GM12878 (cell line): ENCODE results near the gene FSTL1. TPM values are rescaled to one million over a fixed set of nuclear protein-coding genes. Genes with fewer than 3 reads are reported as not detected.

ENCODE experiments used
- ATAC-seq: fragments of 200-7000 bp; cut with Tn5 transposase; 3 replicates; pipeline ENCODE4 v1.9.1; 2020; ENCODE audit warnings: mild to moderate bottlenecking, moderate library complexity
- BruUV-seq: library from RNA; stranded (reverse); fragments of 400-500 nt; replicated peaks from 2 replicates; lab custom pipeline; 2021; lab: Mats Ljungman, UMichigan
- CTCF ChIA-PET: fragments of 300-600 bp; sonication (Branson Sonifier 250); formaldehyde crosslinking; extraction: SDS; loops from one replicate; lab custom pipeline; 2021; ENCODE audit warnings: inconsistent platforms; lab: Yijun Ruan, JAX
- POLR2A ChIA-PET: fragments of 350-600 bp; formaldehyde crosslinking; extraction: SDS; loops from one replicate; lab custom pipeline; 2021; ENCODE audit warnings: inconsistent platforms; lab: Charles Lee
- RAD21 ChIA-PET: fragments of 300-600 bp; sonication (Branson Sonifier 250); formaldehyde crosslinking; loops from one replicate; lab custom pipeline; 2023; ENCODE audit warnings: antibody characterized with exemption; ENCODE audit not compliant: unreplicated experiment; lab: Charles Lee
- SMC1A ChIA-PET: fragments of 300-600 bp; sonication (Branson Sonifier 250); formaldehyde crosslinking; loops from one replicate; lab custom pipeline; 2023; ENCODE audit not compliant: unreplicated experiment, uncharacterized antibody; lab: Charles Lee
- DNase-seq: peaks from one replicate; pipeline ENCODE4 v3.0.0-alpha.2; 2011; ENCODE audit warnings: low read depth, low spot score
- FAIRE-seq: peaks from 3 replicates; lab custom pipeline; 2011; peaks lifted over from hg19 to GRCh38; lab: Jason Lieb, UNC
- H2AFZ ChIP-seq: 2 replicates; pipeline ENCODE4 v1.6.0; 2011; ENCODE audit warnings: low read depth, low read length, control low read depth; ENCODE audit not compliant: control insufficient read depth
- H3K27ac ChIP-seq: 2 replicates; pipeline ENCODE4 v1.5.1; 2011; ENCODE audit warnings: control low read depth; ENCODE audit not compliant: control insufficient read depth, insufficient read depth
- H3K27me3 ChIP-seq, 2 experiments: replicated peaks in 1 of 2; 2 replicates each; pipeline versions ENCODE4 v1.6.0 to v1.6.1; 2011; ENCODE audit warnings: low read length in 1 of 2; ENCODE audit not compliant: control insufficient read depth in 2 of 2, insufficient read depth in 2 of 2
- H3K36me3 ChIP-seq, 2 experiments: 2 replicates each; pipeline ENCODE4 v1.5.1; 2011; ENCODE audit warnings: low read length in 1 of 2; ENCODE audit not compliant: control insufficient read depth in 2 of 2, insufficient read depth in 2 of 2
- H3K4me1 ChIP-seq: 2 replicates; pipeline ENCODE4 v1.6.1; 2011; ENCODE audit warnings: mild to moderate bottlenecking, low read length, moderate library complexity, mixed read lengths; ENCODE audit not compliant: control insufficient read depth, insufficient read depth
- H3K4me2 ChIP-seq: 2 replicates; pipeline ENCODE4 v1.6.0; 2011; ENCODE audit warnings: control low read depth; ENCODE audit not compliant: control insufficient read depth, insufficient read depth
- H3K4me3 ChIP-seq: fragments of 200-600 bp; sonication (generic); 2 replicates; pipeline ENCODE4 v1.5.1; 2016
- H3K79me2 ChIP-seq: 2 replicates; pipeline ENCODE4 v1.6.0; 2011; ENCODE audit warnings: low read length; ENCODE audit not compliant: control insufficient read depth, insufficient read depth
- H3K9ac ChIP-seq: 2 replicates; pipeline ENCODE4 v1.8.0; 2011; ENCODE audit warnings: low read length, control low read depth, mixed read lengths; ENCODE audit not compliant: control insufficient read depth, insufficient read depth
- H3K9me3 ChIP-seq: replicated peaks from 3 replicates; pipeline ENCODE4 v1.5.1; 2011; ENCODE audit warnings: mild to moderate bottlenecking, low read length; ENCODE audit not compliant: control insufficient read depth, insufficient read depth
- H4K20me1 ChIP-seq: 2 replicates; pipeline ENCODE4 v1.6.0; 2011; ENCODE audit not compliant: control insufficient read depth, insufficient read depth
- CHD4 ChIP-seq: fragments of 200-600 bp; sonication (generic); IDR thresholded peaks from 2 replicates; pipeline ENCODE4 v1.6.1; 2016; ENCODE audit warnings: mild to moderate bottlenecking
- EGR1 ChIP-seq, 2 experiments: IDR thresholded peaks; 1 replicate in 1 of 2; 2 replicates in 1 of 2; pipeline ENCODE4 v1.6.1; 2011 to 2012; ENCODE audit warnings: low read depth in 2 of 2, low read length in 2 of 2, borderline replicate concordance in 1 of 2, mild to moderate bottlenecking in 1 of 2, moderate library complexity in 1 of 2
- HSF1 ChIP-seq: fragments of 150-350 bp; IDR thresholded peaks from 2 replicates; pipeline ENCODE4 v1.6.1; 2014; ENCODE audit warnings: mild to moderate bottlenecking, low read depth, low read length
- NRF1 ChIP-seq: conservative IDR thresholded peaks from 2 replicates; pipeline ENCODE4 v1.6.1; 2011; ENCODE audit warnings: mild to moderate bottlenecking, low read depth, low read length, improper control_type of control experiment
- POLR2AphosphoS2 ChIP-seq: IDR thresholded peaks from 2 replicates; pipeline ENCODE4 v1.6.1; 2011; ENCODE audit warnings: low read depth, mild to moderate bottlenecking, low read length, improper control_type of control experiment, moderate library complexity
- POU2F2 ChIP-seq: IDR thresholded peaks from 3 replicates; pipeline ENCODE4 v1.6.1; 2011; ENCODE audit warnings: low read depth, mild to moderate bottlenecking, low read length, borderline replicate concordance
- TCF3 ChIP-seq: IDR thresholded peaks from 2 replicates; pipeline ENCODE4 v1.6.1; 2012; ENCODE audit warnings: low read depth, mild to moderate bottlenecking, low read length, borderline replicate concordance; ENCODE audit not compliant: insufficient read depth
- USF1 ChIP-seq: IDR thresholded peaks from 2 replicates; pipeline ENCODE4 v1.6.1; 2011; ENCODE audit warnings: borderline replicate concordance, low read depth, mild to moderate bottlenecking, moderate library complexity, mixed read lengths, low read length; ENCODE audit not compliant: insufficient read depth; ENCODE audit errors: extremely low read length
- WRNIP1 ChIP-seq: IDR thresholded peaks from 2 replicates; pipeline ENCODE4 v1.6.1; 2011; ENCODE audit warnings: low read depth, low read length, improper control_type of control experiment, borderline replicate concordance
- ZNF274 ChIP-seq: IDR thresholded peaks from one replicate; pipeline ENCODE4 v1.8.0; 2011; ENCODE audit not compliant: insufficient read length, insufficient read depth
- ZNF592 ChIP-seq: fragments of 450-650 bp; IDR thresholded peaks from 2 replicates; pipeline ENCODE4 v1.6.1; 2017; ENCODE audit warnings: mild to moderate bottlenecking, moderate library complexity
- WGBS: methylation state at CpG from one replicate; pipeline ENCODE4 v1.1.6; 2016; ENCODE audit warnings: low lambda C conversion rate; ENCODE audit not compliant: insufficient replicate concordance, insufficient coverage; ENCODE audit errors: missing lambda C conversion rate; 5-methylcytosine and 5-hydroxymethylcytosine counted together
- in situ Hi-C: fragments of 300-500 bp; cut with MboI; formaldehyde crosslinking; loops from 9 replicates; pipeline ENCODE4 v1.14.3; 2018; ENCODE audit warnings: mixed read lengths
- intact Hi-C: fragments of 100-400 bp; cut with micrococcal nuclease; formaldehyde crosslinking; loops from one replicate; pipeline ENCODE4 v1.14.2; 2022; ENCODE audit not compliant: unreplicated experiment
- polyA plus RNA-seq, 11 experiments: library from polyadenylated mRNA; depleted of rRNA in 4 of 11; unstranded in 6 of 11; stranded (reverse) in 5 of 11; fragments of >200 nt; fragmentation: Nextera tagmentation in 4 of 11; fragmentation: Illumina TruSeq in 1 of 11; extraction: Ambion mirVana in 4 of 11; extraction: Trizol in 1 of 11; gene quantifications; 1 replicate in 1 of 11; 2 replicates in 10 of 11; pipeline versions ENCODE4 v1.2.1 to v1.2.3, GENCODE V29; 2011 to 2016; ENCODE audit warnings: inconsistent platforms in 2 of 11, missing spikeins in 2 of 11, low read depth in 1 of 11
- total RNA-seq, 4 experiments: library from RNA; depleted of rRNA in 3 of 4; stranded (reverse); fragments of >200 nt in 3 of 4; fragmentation: Illumina TruSeq in 1 of 4; extraction: Trizol in 1 of 4; gene quantifications; 2 replicates each; pipeline versions ENCODE4 v1.2.1 to v1.2.3, GENCODE V29; 2013 to 2021

FSTL1 gene
- total and polyA plus RNA-seq, 10 of the 15 experiments (the other 5 are each of a cell fraction or from before 2014, with no cell fraction given), result 0.06 to 1.7 (median 0.32) TPM; not detected in 4

- TF ChIP-seq ZNF592, result no peak
- no peak for TF ChIP-seq POLR2AphosphoS2
- TF ChIP-seq CHD4, result no peak
- TF ChIP-seq, all 136 proteins: peak for 0
These were observed 47.0 kb upstream of the FSTL1 start (continued) for GRCh38 chr3:120497818-120498217.

- FAIRE-seq (no peak), ATAC-seq (no peak), DNase-seq (no peak)
- intact Hi-C loops, result no loop called here
- Histone ChIP-seq H3K4me2 (no peak overlapping the region), H3K27me3 (no peaks in the 10 kb centered on the region), H3K36me3 (no peaks in the 10 kb centered on the region), H3K9me3 (no peaks in the 10 kb centered on the region; the same call in 1 of the 3 replicates), H3K4me1 (no peaks in the 10 kb centered on the region), H3K27ac (no peak overlapping the region), H3K9ac (no peak overlapping the region), H2AFZ (no peak overlapping the region), H3K4me3 (no peak overlapping the region), H4K20me1 (no peaks in the 10 kb centered on the region), H3K79me2 (no peaks in the 10 kb centered on the region)
- WGBS, result 16% methylated on average over 3 of the region's 3 CpGs
- ChIA-PET RAD21 (no interaction called here), SMC1A (no interaction called here), POLR2A (no interaction called here), CTCF (no interaction called here)
- TF ChIP-seq USF1 (no peak), NRF1 (no peak), EGR1 (IDR thresholded peaks at IDR 0.05; ENCODE audit: borderline replicate concordance in 1 of 2, low read depth in 2 of 2, low read length in 2 of 2) (no peak), WRNIP1 (no peak), POU2F2 (no peak), TCF3 (no peak), ZNF274 (no peak), HSF1 (no peak)
- BruUV-seq, result no TSS peak
- in situ Hi-C loops, result no loop called here
These were observed 46.5 kb upstream of the FSTL1 start for GRCh38 chr3:120497336-120497735.
